A549 (cell line): ENCODE data around the gene LST1. TPM values are rescaled to one million over a fixed set of nuclear protein-coding genes. Genes with fewer than 3 reads are reported as not detected.

Experiments used
- ATAC-seq, 2 experiments: fragments of 200-7000 bp in 1 of 2; fragments of >200 bp in 1 of 2; cut with Nextera tagmentation in 1 of 2; cut with Tn5 transposase in 1 of 2; 3 replicates each; pipeline versions ENCODE4 v1.8.0 to v1.9.1; 2018 to 2020; ENCODE audit warnings: mild to moderate bottlenecking in 1 of 2, moderate library complexity in 1 of 2
- CTCF ChIA-PET: fragments of 300-600 bp; sonication (Branson Sonifier 250); formaldehyde crosslinking; extraction: SDS; loops from one replicate; lab custom pipeline; 2021; ENCODE audit warnings: antibody characterized with exemption, inconsistent platforms; lab: Yijun Ruan, JAX
- POLR2A ChIA-PET: fragments of 350-600 bp; formaldehyde crosslinking; extraction: SDS; loops from one replicate; lab custom pipeline; 2021; ENCODE audit warnings: antibody characterized with exemption, inconsistent platforms; lab: Yijun Ruan, JAX
- DNase-seq, 2 experiments: peaks; one replicate each; pipeline versions ENCODE4 v3.0.0 to v3.0.0-alpha.2; 2011 to 2016; ENCODE audit warnings: low read depth in 1 of 2, low spot score in 1 of 2
- FAIRE-seq: peaks from 2 replicates; lab custom pipeline; 2011; peaks lifted over from hg19 to GRCh38; lab: Jason Lieb, UNC
- H3K27ac ChIP-seq, 2 experiments: fragments of >200 bp; sonication (Bioruptor Twin); formaldehyde crosslinking; 3 replicates each; pipeline ENCODE4 v1.5.1; 2016 to 2017
- H3K4me1 ChIP-seq: fragments of >200 bp; sonication (Bioruptor Twin); formaldehyde crosslinking; 3 replicates; pipeline ENCODE4 v1.6.1; 2016
- H3K4me2 ChIP-seq: fragments of >200 bp; sonication (Bioruptor Twin); formaldehyde crosslinking; 3 replicates; pipeline ENCODE4 v1.6.1; 2016
- H3K4me3 ChIP-seq: fragments of >200 bp; sonication (Bioruptor Twin); formaldehyde crosslinking; 3 replicates; pipeline ENCODE4 v1.5.1; 2016
- H3K9me3 ChIP-seq: fragments of >200 bp; sonication (Bioruptor Twin); formaldehyde crosslinking; 3 replicates; pipeline ENCODE4 v1.6.1; 2016
- CBX8 ChIP-seq: fragments of 200-600 bp; sonication (generic); IDR thresholded peaks from 2 replicates; pipeline ENCODE4 v1.6.1; 2016
- CTCF ChIP-seq: fragments of >200 bp; sonication (Bioruptor Twin); formaldehyde crosslinking; IDR thresholded peaks from 3 replicates; pipeline ENCODE4 v1.5.1; 2016
- EHMT2 ChIP-seq: fragments of 200-600 bp; sonication (generic); IDR thresholded peaks from 2 replicates; pipeline ENCODE4 v1.6.1; 2016; ENCODE audit warnings: antibody characterized with exemption, low read depth, mild to moderate bottlenecking, moderate library complexity
- EP300 ChIP-seq, 2 experiments: fragments of >200 bp; sonication (Bioruptor Twin); formaldehyde crosslinking; IDR thresholded peaks; 2 replicates in 1 of 2; 3 replicates in 1 of 2; pipeline ENCODE4 v1.6.1; 2016 to 2017
- HDAC2 ChIP-seq: fragments of 200-600 bp; sonication (generic); IDR thresholded peaks from 2 replicates; pipeline ENCODE4 v1.6.1; 2016
- HEYL ChIP-seq: fragments of 250-450 bp; sonication (Bioruptor Pico); IDR thresholded peaks from 2 replicates; pipeline ENCODE4 v1.8.0; 2021; ENCODE audit warnings: mild to moderate bottlenecking, moderate library complexity
- JUN ChIP-seq, 2 experiments: fragments of >200 bp; sonication (Bioruptor Twin); formaldehyde crosslinking; IDR thresholded peaks; 2 replicates in 1 of 2; 3 replicates in 1 of 2; pipeline ENCODE4 v1.6.1; 2016 to 2017
- NPAS2 ChIP-seq: fragments of 250-450 bp; sonication (Bioruptor Pico); IDR thresholded peaks from 2 replicates; pipeline ENCODE4 v1.8.0; 2022; ENCODE audit warnings: mild to moderate bottlenecking, moderate library complexity, borderline replicate concordance
- PBX3 ChIP-seq: IDR thresholded peaks from 2 replicates; pipeline ENCODE4 v1.6.1; 2012
- POLR2A ChIP-seq: IDR thresholded peaks from 2 replicates; pipeline ENCODE4 v1.6.1; 2012; ENCODE audit warnings: mild to moderate bottlenecking, low read length
- POLR2AphosphoS2 ChIP-seq: conservative IDR thresholded peaks from 2 replicates; pipeline ENCODE4 v1.6.1; 2012; ENCODE audit warnings: low read length, improper control_type of control experiment, inconsistent platforms
- RARB ChIP-seq: fragments of 250-450 bp; sonication (Bioruptor Pico); IDR thresholded peaks from 2 replicates; pipeline ENCODE4 v1.8.0; 2021; ENCODE audit warnings: mild to moderate bottlenecking, moderate library complexity
- RCOR1 ChIP-seq: fragments of 150-350 bp; IDR thresholded peaks from 2 replicates; pipeline ENCODE4 v1.6.1; 2014; ENCODE audit warnings: antibody characterized with exemption, low read length, low read depth
- REST ChIP-seq: fragments of 200-600 bp; sonication (generic); IDR thresholded peaks from 2 replicates; pipeline ENCODE4 v1.6.1; 2016; ENCODE audit warnings: antibody characterized with exemption, mild to moderate bottlenecking, moderate library complexity
- RFX5 ChIP-seq: fragments of 450-650 bp; IDR thresholded peaks from 2 replicates; pipeline ENCODE4 v1.7.1; 2014; ENCODE audit warnings: antibody characterized with exemption, mild to moderate bottlenecking, moderate library complexity
- WGBS: methylation state at CpG from one replicate; pipeline ENCODE4 v1.1.6; 2017; ENCODE audit errors: missing lambda C conversion rate; 5-methylcytosine and 5-hydroxymethylcytosine counted together
- polyA plus RNA-seq, 4 experiments: library from polyadenylated mRNA; depleted of rRNA in 3 of 4; stranded (reverse); fragments of >200 nt; fragmentation: RNase III in 1 of 4; extraction: RNeasy Plus Mini Kit Qiagen cat#74134 plus additional on column Dnase treatment in 1 of 4; gene quantifications; 2 replicates in 3 of 4; 3 replicates in 1 of 4; pipeline ENCODE4 v1.2.3, GENCODE V29; 2011 to 2017
- TF ChIP-seq, protein P1 (sequence below): fragments of 450-650 bp; IDR thresholded peaks from 2 replicates; pipeline ENCODE4 v1.6.1; 2014; ENCODE audit warnings: antibody characterized with exemption
- TF ChIP-seq, protein P2 (sequence below): IDR thresholded peaks from 2 replicates; pipeline ENCODE4 v1.6.1; 2012; ENCODE audit warnings: low read depth, borderline replicate concordance

LST1 gene
- polyA plus RNA-seq, 2 of the 4 experiments (the other 2 are of a cell fraction), result 0.19 to 0.26 TPM

DNA sequence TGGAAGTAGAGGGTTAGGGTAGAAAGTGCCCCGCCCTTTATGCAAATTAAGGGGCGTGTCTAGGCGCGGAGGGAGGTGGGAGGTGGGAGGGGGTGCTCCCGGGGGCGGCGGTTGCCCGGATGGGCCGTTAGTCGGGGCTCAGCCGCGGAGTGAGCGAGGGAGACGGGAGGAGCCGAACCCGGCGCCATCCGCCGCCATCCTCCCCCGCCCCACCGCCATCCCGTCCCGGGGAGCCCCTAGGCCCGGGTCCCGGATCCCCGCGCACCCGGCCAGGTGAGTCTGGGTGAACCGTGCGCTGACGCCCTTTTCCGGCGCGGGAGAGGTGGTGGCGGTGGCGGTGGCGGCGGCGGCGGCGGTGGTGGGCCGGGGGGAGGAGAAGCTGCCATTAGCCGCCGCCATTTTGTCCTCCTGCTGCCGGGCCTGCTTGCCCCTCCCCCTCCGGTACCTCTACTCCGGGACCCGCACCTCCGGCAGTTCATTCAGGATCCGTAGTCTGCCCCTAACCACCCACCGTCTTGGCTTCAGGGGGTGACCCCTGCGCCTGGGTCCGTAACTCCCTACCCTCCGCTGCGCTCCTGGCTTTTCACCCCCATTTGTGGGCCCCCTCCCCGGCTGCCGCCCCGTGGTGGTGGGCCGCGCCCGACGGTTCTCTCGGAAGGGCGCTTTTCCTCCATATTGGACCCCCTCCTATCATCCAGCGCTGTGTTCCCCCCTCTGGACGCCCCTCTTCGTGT lies 34.7 kb downstream of the LST1 start, which contains the start of gene PRRC2A (continued):
- no peak for TF ChIP-seq EP300 (IDR thresholded peaks at IDR 0.05)
- TF ChIP-seq, protein P1, sequence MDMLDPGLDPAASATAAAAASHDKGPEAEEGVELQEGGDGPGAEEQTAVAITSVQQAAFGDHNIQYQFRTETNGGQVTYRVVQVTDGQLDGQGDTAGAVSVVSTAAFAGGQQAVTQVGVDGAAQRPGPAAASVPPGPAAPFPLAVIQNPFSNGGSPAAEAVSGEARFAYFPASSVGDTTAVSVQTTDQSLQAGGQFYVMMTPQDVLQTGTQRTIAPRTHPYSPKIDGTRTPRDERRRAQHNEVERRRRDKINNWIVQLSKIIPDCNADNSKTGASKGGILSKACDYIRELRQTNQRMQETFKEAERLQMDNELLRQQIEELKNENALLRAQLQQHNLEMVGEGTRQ, result no peak
- no peak for TF ChIP-seq HEYL (CRISPR knock-in tag)
- no peak for TF ChIP-seq PBX3
- TF ChIP-seq JUN (IDR thresholded peaks at IDR 0.05), result peak; percentile 86 to 91; a peak in 4 of 5 replicates
- no peak for TF ChIP-seq EHMT2
- TF ChIP-seq, protein P2, sequence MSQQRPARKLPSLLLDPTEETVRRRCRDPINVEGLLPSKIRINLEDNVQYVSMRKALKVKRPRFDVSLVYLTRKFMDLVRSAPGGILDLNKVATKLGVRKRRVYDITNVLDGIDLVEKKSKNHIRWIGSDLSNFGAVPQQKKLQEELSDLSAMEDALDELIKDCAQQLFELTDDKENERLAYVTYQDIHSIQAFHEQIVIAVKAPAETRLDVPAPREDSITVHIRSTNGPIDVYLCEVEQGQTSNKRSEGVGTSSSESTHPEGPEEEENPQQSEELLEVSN, result no peak
- TF ChIP-seq RFX5, result no peak
- TF ChIP-seq CBX8, result no peak
- TF ChIP-seq HDAC2, result no peak
- TF ChIP-seq RARB, result no peak

GRCh38 chr6:31621320-31621939 lies 35.4 kb downstream of the LST1 start:
- 2% methylated on average over 15 of the region's 15 CpGs for WGBS
- POLR2A ChIA-PET, result interaction anchor here (1.2 to 1.3 kb wide), 2 partner anchors 12 to 18 kb away, joined by 3 to 4 read pairs; no protein-coding TSS in a partner anchor
- peaks cover 15% of the 10 kb centered on the region for H3K4me1 ChIP-seq
- no peak for DNase-seq
- no peak for FAIRE-seq
- CTCF ChIA-PET, result interaction anchor here (1.0 to 1.7 kb wide), 3 partner anchors 23 to 151 kb away, joined by 3 to 6 read pairs (median 3); no protein-coding TSS in a partner anchor
- peak overlapping the region; percentile 81 for H3K4me3 ChIP-seq
- ATAC-seq, result no peak
- H3K27ac ChIP-seq, result peak overlapping the region; percentile 99
- H3K9me3 ChIP-seq, result no peaks in the 10 kb centered on the region
- no peak for TF ChIP-seq REST
- TF ChIP-seq POLR2AphosphoS2, result no peak
- TF ChIP-seq RCOR1, result no peak
- TF ChIP-seq NPAS2 (CRISPR knock-in tag), result no peak
- TF ChIP-seq CTCF, result no peak
- no peak for TF ChIP-seq POLR2A
- H3K4me2 ChIP-seq, result peak overlapping the region; percentile 99
